Epithelial cell of esophagus (primary cell): Measurements from ENCODE around the gene RSAD1.

Experiments
- DNase-seq: peaks from one replicate; pipeline ENCODE4 v3.0.0; 2010; ENCODE audit warnings: low read depth
- H3K4me3 ChIP-seq: 2 replicates; pipeline ENCODE4 v1.5.1; 2011; ENCODE audit warnings: mild to moderate bottlenecking, low read length, control low read depth
- TF ChIP-seq, protein P1 (sequence below): IDR thresholded peaks from 2 replicates; pipeline ENCODE4 v1.5.1; 2011; ENCODE audit warnings: low read depth, mild to moderate bottlenecking, low read length, control low read depth, inconsistent platforms; ENCODE audit not compliant: insufficient read depth; ENCODE audit errors: missing control alignments

Gene RSAD1

DNA sequence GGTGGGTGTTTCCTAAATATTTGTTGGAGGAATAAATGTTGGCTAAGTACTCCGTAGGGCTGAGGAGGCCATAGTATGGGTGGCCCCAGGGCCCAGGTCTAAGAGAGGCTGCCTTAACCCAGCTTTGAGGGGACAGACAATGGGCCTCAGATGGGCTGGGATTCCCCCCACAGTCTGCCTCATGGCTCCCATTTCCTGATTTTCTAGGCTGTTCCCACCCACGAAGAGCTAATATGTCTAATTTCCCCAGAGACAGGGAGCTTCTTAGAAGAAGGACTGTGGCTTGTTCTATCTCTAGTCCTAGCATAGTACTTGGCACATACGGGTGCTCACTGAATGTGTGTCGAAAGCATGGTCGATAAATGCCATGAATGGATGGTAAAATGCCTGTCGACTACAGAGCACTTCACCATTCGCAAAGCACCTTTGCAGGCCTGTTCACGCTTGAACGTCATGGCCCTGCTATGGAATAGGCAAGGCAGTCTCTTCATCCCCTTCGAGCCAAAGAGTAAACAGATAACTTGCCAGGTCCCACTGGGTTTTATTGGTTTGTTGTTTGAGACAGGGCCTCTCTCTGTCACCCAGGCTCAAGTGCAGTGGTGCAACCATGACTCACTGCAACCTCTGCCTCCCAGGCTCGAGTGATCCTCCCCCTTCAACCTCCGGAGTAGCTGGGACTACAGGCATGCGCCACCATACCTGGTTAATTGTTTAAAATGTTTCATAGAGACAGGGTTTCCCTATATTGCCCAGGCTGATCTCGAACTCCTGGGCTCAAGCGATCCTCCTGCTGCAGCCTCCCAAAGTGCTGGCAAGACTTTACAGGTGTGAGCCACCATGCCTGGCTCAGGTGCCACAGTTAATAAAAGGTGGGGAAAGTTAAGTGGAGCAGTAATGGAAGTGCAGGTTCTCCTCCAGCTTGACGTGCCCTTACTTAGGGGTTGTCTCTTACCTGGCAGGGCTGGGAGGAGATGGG is 19.7 kb upstream of the RSAD1 start:
- no peak overlapping the region for H3K4me3 ChIP-seq
- peak; percentile 70 for DNase-seq
- TF ChIP-seq, protein P1, sequence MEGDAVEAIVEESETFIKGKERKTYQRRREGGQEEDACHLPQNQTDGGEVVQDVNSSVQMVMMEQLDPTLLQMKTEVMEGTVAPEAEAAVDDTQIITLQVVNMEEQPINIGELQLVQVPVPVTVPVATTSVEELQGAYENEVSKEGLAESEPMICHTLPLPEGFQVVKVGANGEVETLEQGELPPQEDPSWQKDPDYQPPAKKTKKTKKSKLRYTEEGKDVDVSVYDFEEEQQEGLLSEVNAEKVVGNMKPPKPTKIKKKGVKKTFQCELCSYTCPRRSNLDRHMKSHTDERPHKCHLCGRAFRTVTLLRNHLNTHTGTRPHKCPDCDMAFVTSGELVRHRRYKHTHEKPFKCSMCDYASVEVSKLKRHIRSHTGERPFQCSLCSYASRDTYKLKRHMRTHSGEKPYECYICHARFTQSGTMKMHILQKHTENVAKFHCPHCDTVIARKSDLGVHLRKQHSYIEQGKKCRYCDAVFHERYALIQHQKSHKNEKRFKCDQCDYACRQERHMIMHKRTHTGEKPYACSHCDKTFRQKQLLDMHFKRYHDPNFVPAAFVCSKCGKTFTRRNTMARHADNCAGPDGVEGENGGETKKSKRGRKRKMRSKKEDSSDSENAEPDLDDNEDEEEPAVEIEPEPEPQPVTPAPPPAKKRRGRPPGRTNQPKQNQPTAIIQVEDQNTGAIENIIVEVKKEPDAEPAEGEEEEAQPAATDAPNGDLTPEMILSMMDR: no peak

DNA sequence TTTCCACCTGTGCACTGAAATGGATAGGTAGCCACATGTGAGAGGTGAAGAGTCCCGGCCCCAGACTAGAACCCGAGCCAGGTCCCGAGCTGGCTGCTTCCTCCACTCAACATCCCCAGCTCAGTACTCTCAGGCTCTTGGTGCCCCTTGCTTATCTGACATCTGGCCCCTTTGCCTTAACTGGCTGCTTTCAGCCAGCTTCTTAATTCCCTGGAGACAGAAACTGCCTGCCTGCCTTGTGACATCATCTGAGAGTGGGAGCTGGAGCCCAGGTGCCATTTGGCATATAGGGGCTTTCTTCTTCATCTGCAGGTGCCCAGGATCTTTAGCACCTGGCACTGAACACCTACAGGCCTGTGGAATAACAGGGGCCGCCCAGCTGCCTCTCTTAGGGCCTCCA is 18.9 kb upstream of the RSAD1 start:
- TF ChIP-seq, protein P1: no peak
- no peak for DNase-seq
- H3K4me3 ChIP-seq: no peak overlapping the region

DNA sequence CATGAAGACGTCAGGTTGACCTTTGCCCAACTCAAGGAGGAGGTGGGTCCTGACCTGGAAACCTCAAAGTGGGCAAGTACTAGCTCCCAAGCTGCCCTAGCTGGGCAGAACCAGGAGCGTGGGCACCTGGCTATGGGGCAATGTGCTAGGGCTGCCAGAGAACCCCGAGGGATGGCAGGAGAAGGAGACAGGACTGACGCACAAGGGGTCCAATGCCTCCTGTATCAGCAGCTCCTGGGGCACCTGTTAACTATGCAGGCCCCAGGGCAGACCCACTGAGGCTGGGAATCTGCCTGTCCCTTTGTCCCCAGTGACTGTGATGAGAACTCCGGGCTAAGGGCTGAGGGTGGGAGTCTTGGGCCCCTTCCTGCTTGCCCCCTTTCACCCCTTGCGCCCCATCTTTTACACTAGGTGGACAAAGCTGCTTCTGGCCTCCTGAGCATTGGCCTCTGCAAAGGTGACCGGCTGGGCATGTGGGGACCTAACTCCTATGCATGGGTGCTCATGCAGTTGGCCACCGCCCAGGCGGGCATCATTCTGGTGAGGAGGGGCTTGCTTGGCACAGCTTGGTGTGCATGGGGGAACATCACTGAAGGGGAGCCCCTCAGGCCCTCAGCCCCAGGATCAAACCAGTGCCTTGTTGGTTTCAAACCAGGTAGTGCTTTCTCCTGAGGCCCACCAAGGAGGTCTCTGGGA is 17.7 kb upstream of the RSAD1 start:
- no peak overlapping the region for H3K4me3 ChIP-seq
- TF ChIP-seq, protein P1: no peak
- DNase-seq: no peak

DNA sequence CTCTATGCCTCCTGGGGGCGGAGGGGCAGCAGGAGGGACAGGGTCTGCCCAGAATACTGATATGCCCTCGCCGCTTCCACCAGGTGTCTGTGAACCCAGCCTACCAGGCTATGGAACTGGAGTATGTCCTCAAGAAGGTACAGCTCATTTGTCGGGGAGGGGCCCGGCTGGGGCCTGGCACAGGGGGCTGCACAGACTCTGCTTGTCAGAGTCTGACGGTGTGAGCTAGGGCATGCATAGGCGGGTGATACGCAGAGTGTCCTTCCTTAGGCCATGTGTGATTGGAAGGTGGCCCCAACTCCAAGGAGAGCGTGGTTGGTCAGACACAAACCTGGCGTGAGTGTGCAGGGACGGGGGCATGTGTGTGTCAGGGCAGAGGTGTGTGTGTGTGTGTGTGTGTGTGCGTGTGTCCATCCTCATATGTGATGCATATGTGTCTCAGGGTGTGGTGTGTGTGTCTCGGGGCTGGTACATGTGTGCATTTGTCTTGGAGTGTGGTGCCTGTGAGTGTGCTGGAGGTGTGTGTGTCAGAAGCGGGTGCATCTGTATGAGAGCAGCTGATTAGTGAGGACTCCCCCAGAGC is 17.0 kb upstream of the RSAD1 start:
- no peak for DNase-seq
- no peak overlapping the region for H3K4me3 ChIP-seq
- TF ChIP-seq, protein P1: no peak

DNA sequence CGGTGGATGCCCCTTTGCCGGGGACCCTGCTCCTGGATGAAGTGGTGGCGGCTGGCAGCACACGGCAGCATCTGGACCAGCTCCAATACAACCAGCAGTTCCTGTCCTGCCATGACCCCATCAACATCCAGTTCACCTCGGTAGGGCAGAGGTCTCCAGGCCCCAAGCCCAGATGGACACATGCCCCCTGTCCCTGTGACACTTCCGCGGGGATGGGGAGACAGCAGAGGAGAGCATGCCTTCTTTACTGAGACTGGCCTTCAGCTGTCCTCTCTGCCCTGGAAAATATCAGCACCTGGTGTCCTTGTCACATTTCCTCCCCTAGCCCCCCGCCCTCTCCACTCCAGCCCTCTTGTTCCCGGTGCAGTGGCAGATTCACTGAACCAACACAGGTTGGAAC is 16.2 kb upstream of the RSAD1 start:
- no peak overlapping the region for H3K4me3 ChIP-seq
- no peak for DNase-seq
- TF ChIP-seq, protein P1: no peak

DNA sequence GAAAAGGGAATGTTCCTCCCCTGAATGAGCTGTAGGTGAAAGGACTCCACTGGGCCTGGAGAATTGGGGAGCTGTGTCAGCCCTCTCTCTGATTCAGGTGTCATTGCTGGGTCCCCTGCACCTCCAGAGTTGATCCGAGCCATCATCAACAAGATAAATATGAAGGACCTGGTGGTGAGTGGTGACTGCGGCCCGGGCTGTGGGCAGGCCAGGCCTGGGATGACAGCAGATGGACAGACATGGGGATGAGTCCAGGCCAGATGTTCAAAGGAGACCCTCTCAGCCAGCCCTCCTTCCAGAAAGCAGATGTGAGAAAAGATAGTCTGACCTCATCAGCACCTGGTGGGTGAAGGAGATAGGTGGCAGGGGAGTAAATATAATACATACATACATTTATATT is 14.5 kb upstream of the RSAD1 start:
- no peak overlapping the region for H3K4me3 ChIP-seq
- TF ChIP-seq, protein P1: no peak
- DNase-seq: no peak
